Medulla oblongata (tissue), 1 donor: ENCODE results near the gene IQSEC1.
A peak's percentile ranks its signal among the peaks of the same experiment; 100 is the strongest.

ENCODE experiments used
- DNase-seq: peaks from one replicate; pipeline ENCODE4 v3.0.0-alpha.2; 2015; ENCODE audit errors: extremely low spot score

Gene IQSEC1

DNA sequence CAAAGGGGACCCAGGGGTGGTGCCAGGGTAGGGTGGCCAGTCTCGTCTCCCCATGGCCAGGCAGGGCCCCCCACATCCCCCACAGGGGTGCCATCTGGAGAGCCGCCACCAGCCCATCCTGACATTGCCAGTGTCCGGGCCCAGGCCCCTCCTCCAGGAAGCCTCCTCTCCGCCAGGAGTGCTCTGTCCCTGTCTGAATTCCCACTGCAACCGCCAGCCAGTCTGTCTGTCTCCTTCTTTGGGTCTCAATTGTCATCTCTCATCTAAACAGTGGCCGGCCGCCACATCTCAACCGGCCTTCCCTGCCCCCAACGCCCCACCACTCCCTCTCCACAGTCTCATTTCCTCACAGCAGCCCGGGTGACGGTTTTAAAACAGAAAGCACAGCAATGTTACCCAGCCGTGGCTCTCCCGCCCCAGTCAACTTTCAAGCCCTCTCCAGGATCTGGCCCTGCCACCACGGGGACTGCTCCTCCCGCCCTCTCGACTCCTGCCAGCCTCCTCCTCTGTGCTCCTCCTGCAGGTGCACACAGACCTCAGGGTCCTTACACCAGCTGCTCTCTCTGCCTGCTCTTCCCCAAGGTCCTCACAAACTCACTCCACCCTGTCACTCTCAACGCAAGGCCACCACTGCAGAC is 57.0 kb downstream of the IQSEC1 start:
- DNase-seq, result peak; percentile 68

DNA sequence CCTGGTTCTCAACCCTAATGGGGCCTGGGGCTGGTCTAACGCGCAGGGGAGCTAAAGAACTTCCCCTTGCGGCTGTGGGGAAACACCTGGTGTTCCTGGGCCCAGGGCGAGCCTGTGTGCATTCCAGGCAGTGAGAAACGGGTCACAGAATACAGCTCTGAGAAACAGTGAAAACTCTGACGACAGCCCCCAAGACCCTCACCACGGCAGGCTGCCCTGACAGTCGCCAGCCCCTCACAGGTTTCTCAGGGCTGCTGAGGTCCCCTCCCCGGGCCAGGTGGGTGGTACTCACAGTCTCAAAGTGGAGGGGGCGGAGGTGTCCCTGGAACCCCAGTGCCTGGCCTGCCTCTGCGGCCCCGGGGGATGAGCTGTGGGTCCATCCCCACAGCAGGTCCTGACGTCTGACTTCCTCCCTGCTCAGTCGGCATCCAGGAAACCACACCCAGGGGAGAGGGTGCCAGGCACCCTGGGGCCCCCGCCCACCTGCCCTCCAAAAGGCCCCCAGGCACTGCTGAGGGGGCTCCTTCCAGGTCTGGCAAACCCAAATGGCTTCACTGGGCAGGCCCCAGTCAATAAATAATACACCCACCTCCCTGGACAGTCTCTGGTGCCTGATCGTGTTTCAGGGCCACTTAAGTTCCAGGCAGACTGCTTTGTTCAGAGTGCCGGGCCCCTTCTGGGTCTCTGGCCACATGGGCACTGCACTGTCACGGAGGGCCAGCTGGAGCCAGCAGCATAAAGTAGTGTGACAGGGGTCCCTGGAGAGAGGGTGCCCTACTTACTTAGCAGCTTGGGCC is 57.7 kb downstream of the IQSEC1 start:
- peak; percentile 32 for DNase-seq

DNA sequence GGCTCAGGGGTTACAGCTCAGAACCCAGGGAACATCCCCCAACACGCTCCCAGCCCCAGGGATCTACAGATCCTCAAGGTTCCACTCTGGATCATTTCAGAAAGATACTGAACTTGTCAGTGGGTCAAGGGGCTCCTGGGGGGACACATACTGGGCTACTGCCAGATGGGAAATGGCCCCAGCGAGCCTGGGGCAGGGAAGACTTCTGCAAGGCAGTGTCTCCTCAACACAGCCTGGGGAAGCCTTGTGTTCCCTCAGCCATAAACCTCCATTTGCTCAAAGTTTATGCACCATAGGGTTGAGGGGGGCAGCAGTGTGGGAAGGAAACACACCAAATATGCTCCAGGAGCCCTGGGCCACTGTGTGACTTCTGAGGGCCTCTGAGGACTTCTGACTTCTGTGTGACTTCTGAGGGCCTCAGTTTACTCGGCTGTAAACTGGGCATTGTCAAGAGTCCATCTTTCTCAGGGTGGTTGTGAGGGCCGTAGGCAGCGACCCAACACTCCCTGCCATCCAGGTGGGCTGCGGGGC is 58.4 kb downstream of the IQSEC1 start:
- DNase-seq, result no peak

DNA sequence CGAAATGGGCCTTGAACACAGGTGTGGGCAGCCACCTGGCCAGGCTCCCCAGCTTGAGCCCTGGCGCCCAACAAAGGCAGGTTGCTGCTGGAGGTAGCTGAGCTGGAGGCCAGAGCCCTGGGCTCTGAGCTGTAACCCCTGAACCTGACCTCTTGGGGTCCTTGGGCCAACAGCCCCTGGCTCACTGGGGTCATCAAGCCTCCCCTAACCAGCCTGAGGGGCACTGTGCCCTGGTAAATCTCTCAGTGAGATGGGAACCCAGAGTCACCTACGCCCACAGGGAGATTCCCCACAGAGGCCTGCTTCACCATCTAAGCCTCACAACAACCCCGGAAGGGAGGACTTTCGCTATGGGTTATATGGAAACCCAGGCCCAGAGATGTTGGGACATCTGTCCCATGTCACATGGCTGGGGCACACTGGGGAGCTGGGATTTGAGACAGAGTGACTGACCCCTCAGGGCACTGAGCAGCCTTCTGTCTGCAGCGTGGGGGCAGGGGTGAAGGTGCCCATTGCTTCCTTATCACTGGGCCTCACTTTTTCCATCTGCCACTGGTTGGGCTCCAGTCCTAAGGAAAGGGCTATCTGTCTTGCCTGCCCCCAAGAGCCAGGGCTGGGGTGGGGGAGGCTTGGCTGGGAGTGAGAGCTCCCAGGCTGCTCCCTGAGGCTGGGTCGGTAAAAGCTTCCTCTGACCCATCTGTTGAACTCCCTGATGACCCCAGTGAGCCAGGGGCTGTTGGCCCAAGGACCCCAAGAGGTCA is 59.1 kb downstream of the IQSEC1 start:
- no peak for DNase-seq

DNA sequence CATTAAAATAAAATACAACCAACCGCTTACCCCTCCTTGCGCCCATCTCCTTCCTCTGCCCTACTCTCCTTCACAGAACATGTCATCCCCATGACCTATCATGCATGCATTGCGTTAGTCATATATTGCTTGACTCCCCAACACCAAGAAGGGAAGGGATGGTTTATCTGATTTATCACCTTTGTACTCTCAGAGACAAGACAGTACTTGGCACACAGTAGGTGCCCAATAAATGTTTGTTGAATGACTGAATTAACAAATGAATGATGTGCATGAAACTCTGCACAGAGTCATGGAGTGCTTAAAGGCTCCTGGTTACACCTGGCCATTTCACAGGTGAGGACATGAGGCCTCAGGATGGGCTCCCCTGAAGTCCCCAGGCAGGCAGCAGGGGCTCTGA is 59.7 kb downstream of the IQSEC1 start:
- DNase-seq, result no peak

DNA sequence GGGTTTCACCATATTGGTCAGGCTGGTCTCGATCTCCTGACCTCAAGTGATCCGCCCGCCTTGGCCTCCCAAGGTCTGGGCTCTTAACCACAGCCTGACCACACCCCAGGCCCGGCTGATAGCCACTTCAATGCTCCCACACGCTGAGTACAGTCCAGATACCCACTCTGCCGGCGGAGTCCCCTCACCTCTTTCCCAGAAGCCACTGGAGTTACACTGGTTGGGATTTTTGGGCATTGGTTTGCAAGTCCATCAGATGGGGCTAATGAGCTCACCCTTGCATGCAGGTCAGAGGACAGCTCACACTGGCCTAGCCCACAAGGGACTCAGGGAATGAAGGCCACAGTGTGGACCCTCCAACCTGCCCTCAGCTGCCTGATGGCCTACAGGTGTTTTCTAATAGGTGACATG is 60.1 kb downstream of the IQSEC1 start:
- no peak for DNase-seq

DNA sequence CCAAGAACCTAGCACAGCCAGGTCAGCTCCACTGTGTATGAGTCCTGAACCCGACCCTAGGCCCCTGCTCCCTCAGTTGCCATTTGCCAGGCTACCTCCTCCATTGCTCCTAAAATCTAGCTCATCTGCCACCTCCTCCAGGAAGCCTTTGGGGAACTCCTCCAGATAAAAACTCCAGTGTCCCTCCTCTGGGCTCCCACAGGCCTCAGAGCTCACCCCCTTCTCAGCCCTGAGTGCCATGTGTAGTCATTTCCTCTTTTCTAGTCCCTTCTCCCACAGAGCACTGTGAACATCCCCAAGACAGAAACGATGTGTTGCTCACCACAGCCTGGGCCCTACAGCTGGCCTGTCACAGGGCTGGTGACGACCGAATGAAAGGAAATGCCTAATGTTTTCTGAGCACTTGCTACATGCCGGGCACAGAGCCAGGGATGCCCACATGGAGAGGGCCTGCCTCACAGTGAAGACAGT is 61.0 kb downstream of the IQSEC1 start:
- peak; percentile 83 for DNase-seq

DNA sequence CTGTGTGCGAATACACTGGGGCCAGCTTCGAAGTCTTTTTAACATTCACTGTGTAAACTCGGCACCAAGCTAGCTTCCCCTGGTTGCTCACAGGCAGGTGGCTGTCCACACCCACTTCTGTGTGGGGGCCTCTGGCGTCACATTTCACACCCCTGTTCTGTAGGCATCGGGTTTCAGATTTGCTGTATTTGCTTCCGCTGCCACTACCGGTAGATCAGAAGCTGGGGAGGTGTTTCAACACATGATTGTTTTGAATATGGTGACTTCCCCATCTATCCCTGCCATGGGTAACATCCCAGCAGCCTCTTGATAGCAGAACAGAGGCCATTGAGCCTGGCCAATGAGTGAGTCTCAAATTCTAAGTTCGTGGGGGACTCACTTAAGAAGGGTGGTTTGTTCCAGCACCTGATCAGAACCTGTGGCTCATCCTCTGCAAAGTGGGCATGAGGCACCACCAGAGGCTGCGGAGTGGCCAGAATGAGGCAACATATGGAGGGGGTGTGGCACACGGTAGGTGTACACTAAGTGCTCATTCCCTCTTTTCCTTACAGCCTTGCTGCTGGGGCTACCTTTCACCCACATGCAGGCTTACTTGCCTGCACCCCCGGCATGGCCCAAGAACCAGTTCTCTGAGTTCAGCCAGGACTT is 61.5 kb downstream of the IQSEC1 start:
- peak; percentile 49 for DNase-seq

DNA sequence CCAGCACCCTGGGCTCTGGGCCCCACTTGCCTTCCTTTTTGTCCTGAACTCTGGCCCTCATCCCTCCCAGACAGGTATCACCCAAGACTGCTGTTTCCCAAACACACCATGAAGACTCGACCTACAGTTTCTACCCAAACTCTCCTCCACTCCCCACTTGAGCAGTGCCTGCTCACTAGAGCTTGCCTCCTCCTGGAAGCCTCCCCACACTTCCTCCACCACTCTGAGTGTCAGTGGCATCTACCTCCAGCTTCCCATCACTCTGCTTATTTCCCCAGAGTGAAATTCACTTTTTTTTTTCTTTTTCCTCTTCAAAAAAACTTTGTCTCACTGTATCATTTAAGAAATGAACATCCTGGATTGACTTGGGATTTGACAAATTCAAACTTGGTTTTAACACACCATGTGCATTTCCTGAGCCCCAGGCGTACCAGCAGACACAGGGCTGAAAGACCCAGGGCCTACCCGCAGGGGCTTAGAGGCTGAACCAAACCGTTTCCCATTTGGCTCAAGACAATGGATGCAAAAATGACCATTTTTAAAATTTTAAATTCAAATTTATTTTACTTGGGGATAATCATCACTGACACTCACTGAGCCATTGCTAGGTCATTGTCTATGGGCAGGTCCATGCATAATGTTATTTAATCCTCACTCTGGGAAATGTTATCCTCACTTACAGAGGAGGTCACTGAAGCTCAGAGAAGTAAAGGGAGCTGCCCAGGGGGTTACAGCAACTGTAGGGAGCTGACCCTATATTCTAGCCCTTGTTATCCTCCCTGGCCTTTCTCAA is 62.3 kb downstream of the IQSEC1 start:
- no peak for DNase-seq

DNA sequence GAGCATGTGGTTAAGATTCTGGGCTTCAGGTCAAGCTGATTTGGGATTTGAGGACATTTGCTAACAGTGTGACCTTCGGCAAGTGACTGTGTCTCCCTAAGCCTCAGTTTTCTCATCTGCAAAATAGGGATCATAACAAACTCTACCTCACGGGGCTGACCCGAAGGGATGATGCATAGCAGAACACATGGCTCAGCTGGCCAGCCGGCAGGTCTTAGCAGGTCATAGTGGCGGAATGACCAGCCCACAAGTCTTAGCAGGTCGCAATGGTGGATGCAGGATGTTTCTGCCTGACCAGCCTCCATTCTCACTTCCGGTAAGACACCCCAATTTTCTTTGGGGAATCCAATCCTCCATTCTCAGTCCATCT is 63.3 kb downstream of the IQSEC1 start:
- DNase-seq, result no peak

DNA sequence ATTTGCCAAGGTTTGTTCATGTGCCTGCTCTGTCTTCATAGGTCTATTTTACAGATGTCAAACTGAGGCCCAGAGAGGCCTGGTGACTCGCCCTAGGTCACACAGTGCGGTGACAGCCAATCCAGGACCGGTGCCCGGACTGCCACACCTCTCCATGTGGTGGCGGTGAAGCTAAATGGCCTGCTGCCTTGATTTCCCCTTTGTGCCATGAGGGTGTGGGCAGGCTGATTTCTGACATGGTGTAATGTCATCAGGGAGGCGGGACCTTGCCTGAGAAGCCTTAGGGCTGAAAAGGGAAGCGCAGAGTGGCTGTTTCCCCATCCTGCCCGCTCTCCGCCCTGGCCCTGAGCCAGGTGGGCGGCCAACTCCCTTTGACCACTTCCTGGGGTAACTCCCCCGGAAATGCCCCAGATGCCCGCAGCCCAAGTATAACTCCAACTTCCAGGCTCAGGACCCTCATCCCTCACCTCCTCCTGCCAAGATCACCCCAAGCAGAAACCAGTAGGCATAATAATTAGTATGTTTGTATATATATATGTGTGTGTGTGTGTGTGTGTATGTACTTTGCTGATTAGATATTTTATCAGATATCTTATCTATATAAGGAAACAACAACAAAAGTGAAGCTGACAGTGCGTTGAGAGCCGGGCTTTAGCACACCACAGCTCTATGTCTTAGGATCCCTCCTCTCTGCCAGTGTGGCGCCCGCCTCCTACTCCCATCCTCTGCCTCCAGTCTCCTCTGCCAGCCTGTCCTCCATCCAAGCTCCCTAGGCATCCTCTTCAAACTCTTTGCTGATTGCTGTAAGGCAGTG is 63.9 kb downstream of the IQSEC1 start:
- DNase-seq, result peak; percentile 76

DNA sequence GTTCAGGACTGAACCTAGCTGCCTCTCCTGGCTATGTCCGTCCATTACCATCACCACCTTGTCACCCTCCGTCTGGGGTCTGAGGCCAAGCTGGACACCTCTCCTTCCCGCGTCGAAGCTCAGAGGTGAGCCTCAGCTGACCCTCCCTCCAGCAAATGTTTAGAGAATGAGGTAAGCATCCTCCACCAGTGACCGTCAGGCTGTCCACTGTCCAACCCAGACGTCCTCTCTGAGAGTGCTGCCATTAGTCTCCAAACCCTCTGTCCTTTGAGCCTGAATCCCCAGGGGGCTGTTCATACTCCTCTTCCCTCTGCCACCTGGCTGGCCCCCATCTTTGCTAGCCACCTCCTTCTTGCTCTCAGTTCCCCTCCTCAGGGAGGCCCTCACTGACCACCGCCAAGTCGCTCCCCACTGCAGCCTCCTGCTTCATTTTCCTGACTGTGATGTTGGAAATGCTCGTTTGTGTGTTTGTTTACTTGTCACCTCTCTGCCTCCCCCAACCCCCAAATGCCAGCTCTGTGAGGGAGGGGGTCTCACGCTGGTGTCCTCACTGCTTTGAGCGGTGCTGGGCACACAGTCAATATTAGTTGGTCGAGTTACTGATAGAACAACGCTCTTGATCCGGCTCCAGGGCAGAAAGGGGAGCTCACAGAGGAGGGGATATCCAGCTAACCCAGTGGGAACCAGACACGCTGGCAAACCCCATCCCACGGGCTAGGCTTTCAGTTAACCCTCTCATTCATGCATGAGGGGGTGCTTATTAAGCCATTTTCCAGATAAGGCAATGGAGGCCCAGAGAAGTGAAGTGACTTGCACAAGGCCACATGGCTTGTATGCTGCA is 64.9 kb downstream of the IQSEC1 start:
- DNase-seq, result no peak

DNA sequence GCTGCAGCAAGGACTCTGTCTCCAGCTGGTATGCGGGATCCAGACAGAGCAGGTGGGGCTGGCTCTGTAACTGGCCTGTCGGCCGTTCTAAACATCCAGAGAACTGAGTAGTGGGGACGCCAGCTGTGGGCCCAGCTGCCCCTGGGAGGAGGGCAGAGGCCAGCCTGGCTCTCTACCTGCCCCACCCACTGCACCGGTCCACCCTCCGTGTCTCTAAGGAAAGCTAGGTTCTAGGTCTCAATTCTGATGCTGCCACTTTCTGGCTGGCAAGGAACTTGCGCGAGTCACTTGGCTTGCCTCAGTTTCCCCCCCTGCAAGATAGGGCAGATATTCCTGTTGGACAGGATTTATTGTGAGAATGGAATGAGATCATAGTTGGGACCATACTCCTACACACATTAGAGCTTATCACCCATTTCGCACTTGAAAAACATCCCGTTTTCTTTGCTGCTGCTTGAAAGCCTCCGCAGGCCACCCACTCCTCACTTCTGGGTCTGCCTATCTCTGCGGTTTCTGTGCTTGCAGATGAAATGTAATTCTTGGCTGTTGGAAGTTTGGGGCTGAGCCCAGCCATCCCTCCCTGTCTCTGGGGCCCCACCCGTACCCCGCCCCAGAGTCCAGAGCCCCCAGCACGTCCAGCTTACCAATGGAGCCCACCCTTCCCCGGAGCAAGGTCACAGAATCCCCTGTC is 65.8 kb downstream of the IQSEC1 start:
- DNase-seq, result no peak

DNA sequence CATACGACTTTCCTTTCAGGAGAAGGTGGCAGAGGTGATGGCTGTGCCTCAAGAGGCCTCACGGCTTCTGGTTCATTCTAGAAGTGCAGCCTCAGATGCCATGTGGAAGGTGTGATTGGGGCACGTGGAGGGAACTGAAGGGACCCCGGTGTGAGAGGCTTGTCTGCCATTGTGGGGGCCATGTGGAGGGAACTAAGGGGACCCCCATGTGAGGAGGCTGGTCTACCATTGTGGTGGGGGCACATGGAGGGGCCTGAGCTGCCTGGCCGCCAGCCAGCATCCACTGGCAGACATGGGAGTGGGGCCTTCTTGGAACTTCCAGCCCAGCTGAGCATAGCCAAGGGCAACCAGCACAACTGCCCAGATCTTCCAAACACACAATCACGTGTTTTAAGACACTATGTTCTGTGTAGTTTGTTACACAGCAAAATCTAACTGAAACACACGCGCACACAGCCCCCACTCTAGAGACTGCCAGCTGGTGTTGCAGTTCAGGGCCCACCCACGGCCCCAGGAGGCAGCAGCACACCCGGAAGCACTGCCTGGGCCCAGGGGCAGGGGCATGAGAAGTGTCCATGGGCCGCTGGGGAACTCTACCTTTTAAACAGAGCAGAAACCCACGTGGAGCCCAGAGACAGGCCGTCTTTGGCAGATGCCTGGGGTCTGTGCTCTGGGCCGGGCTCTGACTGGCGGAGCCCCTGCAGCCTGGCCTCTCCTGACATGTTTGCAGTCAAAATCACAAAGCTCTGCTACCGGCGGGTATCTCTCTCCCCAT is 66.8 kb downstream of the IQSEC1 start:
- no peak for DNase-seq

DNA sequence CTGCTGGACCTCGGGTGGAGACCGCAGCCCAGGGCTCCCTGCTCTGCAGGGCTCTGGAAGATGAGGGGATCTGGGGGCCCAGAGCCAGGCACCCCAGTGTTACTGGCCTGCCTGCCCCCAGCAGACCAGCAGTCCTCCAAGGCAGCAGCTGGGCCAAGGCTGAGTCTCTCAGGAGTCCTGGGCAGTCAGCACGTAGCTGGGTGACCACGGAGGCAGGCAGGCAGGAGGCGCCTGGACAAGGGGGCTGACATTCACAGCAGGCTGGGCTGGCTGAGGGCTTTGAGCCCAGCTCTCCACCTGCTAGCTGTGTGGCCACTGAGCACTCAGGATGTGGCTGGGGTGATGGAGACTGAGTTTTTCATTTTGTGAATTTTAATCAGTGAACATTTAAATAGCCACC is 67.9 kb downstream of the IQSEC1 start:
- DNase-seq, result no peak

DNA sequence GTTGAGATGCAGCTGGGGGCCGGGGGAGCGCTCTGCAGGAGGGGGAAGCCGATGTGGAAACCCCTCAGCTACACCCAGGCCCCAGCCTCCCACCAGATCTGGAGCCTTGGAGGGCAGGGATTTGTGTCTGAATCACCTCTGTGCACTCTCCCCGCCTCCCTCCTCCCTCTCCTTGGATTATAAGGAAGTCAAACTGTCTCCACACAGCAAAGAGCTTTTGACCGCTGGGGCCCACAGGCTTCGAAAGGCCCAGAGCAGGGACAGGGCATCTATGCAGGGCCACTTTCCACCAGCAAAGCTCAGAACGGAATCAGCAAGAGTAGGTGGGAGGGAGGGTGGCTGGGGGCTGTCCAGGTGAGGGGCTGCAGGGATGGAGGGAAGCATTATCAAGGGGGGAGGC is 68.9 kb downstream of the IQSEC1 start:
- DNase-seq, result no peak

DNA sequence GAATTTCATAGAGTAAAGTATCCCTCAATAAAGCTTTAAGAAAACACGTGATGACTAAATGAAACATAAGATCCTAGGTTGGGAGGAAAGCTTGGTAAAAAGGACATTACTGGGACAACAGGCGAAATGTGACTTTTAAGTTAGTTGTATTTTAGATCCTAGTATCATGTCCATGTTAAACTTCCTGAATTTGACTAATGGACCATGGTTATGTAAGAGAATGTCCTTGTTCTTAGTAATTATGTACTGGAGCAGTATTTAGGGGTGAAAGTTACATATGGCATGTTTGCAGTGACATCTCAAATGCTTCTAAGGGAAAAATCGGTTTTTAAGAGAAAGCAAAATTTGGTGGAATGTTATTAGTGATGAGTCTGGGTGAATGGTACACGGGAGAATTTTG is 69.6 kb downstream of the IQSEC1 start:
- no peak for DNase-seq
